HEK293 (cell line): ENCODE measurements around the gene PSMC4.

Source experiments
- CTCF ChIA-PET: fragments of 350-600 bp; formaldehyde crosslinking; extraction: SDS; loops from one replicate; lab custom pipeline; 2021; ENCODE audit warnings: antibody characterized with exemption; lab: Yijun Ruan, JAX
- POLR2A ChIA-PET: fragments of 300-600 bp; formaldehyde crosslinking; extraction: SDS; loops from one replicate; lab custom pipeline; 2020; ENCODE audit warnings: antibody characterized with exemption, inconsistent platforms; lab: Yijun Ruan, JAX
- H3K27ac ChIP-seq: fragments of 200-500 bp; sonication (Bioruptor generic); 2 replicates; pipeline ENCODE4 v1.5.1; 2014; ENCODE audit warnings: low read depth, low read length, control low read depth, inconsistent platforms; ENCODE audit errors: extremely low read depth
- H3K36me3 ChIP-seq, 2 experiments: fragments of 200-500 bp in 1 of 2; sonication (Bioruptor generic) in 1 of 2; 1 replicate in 1 of 2; 2 replicates in 1 of 2; pipeline ENCODE4 v1.5.1; 2014 to 2017; ENCODE audit warnings: inconsistent platforms in 2 of 2, low read length in 2 of 2; ENCODE audit not compliant: control insufficient read depth in 2 of 2, insufficient read depth in 1 of 2
- H3K4me1 ChIP-seq: fragments of 200-500 bp; sonication (Bioruptor generic); 2 replicates; pipeline ENCODE4 v1.5.1; 2014; ENCODE audit warnings: mild to moderate bottlenecking, low read length, inconsistent platforms; ENCODE audit not compliant: control insufficient read depth, insufficient read depth
- H3K4me3 ChIP-seq: 2 replicates; pipeline ENCODE4 v1.5.1; 2011; ENCODE audit warnings: low read depth, mild to moderate bottlenecking, control low read depth, low read length, moderate library complexity
- H3K9me3 ChIP-seq: fragments of 200-500 bp; sonication (Bioruptor generic); 2 replicates; pipeline ENCODE4 v1.5.1; 2014; ENCODE audit warnings: low read depth, low read length, inconsistent platforms; ENCODE audit not compliant: control insufficient read depth, insufficient read depth
- GFI1B ChIP-seq: fragments of 450-650 bp; formaldehyde crosslinking; IDR thresholded peaks from 2 replicates; pipeline ENCODE4 v1.5.1; 2016; ENCODE audit warnings: missing biosample characterization, missing genetic modification characterization
- SCRT2 ChIP-seq: fragments of 450-650 bp; formaldehyde crosslinking; IDR thresholded peaks from 2 replicates; pipeline ENCODE4 v1.5.1; 2016; ENCODE audit warnings: missing biosample characterization, missing genetic modification characterization
- ZFP41 ChIP-seq: fragments of 450-650 bp; formaldehyde crosslinking; IDR thresholded peaks from 2 replicates; pipeline ENCODE4 v1.5.1; 2016; ENCODE audit warnings: missing biosample characterization, missing genetic modification characterization, borderline replicate concordance
- ZNF146 ChIP-seq: fragments of 450-650 bp; formaldehyde crosslinking; IDR thresholded peaks from 2 replicates; pipeline ENCODE4 v1.5.1; 2016; ENCODE audit warnings: missing biosample characterization, missing genetic modification characterization
- ZNF223 ChIP-seq: fragments of 450-650 bp; formaldehyde crosslinking; IDR thresholded peaks from 2 replicates; pipeline ENCODE4 v1.5.1; 2016; ENCODE audit warnings: missing biosample characterization, missing genetic modification characterization
- ZNF248 ChIP-seq: fragments of 450-650 bp; formaldehyde crosslinking; IDR thresholded peaks from 2 replicates; pipeline ENCODE4 v1.5.1; 2017; ENCODE audit warnings: missing biosample characterization, missing genetic modification characterization
- ZNF274 ChIP-seq, 2 experiments: fragments of 200-500 bp in 1 of 2; fragments of 450-650 bp in 1 of 2; sonication (Bioruptor generic) in 1 of 2; formaldehyde crosslinking in 1 of 2; IDR thresholded peaks; 2 replicates each; pipeline versions ENCODE4 v1.5.1 to v1.6.1; 2014 to 2016; ENCODE audit warnings: borderline replicate concordance in 1 of 2, inconsistent platforms in 1 of 2, low read length in 1 of 2, missing biosample characterization in 1 of 2, missing genetic modification characterization in 1 of 2
- ZNF311 ChIP-seq: fragments of 450-650 bp; formaldehyde crosslinking; IDR thresholded peaks from 2 replicates; pipeline ENCODE4 v1.5.1; 2017; ENCODE audit warnings: missing biosample characterization, missing genetic modification characterization, borderline replicate concordance
- ZNF423 ChIP-seq: fragments of 450-650 bp; formaldehyde crosslinking; IDR thresholded peaks from 2 replicates; pipeline ENCODE4 v1.5.1; 2016; ENCODE audit warnings: missing biosample characterization, missing genetic modification characterization
- TF ChIP-seq, protein P1 (sequence below): fragments of 450-650 bp; formaldehyde crosslinking; IDR thresholded peaks from 2 replicates; pipeline ENCODE4 v1.5.1; 2016; ENCODE audit warnings: missing biosample characterization, missing genetic modification characterization
- TF ChIP-seq, protein P2 (sequence below): fragments of 450-650 bp; formaldehyde crosslinking; IDR thresholded peaks from 2 replicates; pipeline ENCODE4 v1.5.1; 2016; ENCODE audit warnings: missing biosample characterization, missing genetic modification characterization
- TF ChIP-seq, protein P3 (sequence below): fragments of 450-650 bp; formaldehyde crosslinking; IDR thresholded peaks from 2 replicates; pipeline ENCODE4 v1.5.1; 2016; ENCODE audit warnings: missing biosample characterization, missing genetic modification characterization, borderline replicate concordance
- TF ChIP-seq, protein P4 (sequence below): fragments of 450-650 bp; formaldehyde crosslinking; IDR thresholded peaks from 2 replicates; pipeline ENCODE4 v1.5.1; 2017; ENCODE audit warnings: missing biosample characterization, missing genetic modification characterization
- TF ChIP-seq, protein P5 (sequence below): fragments of 450-650 bp; formaldehyde crosslinking; IDR thresholded peaks from 2 replicates; pipeline ENCODE4 v1.5.1; 2016; ENCODE audit warnings: missing biosample characterization, missing genetic modification characterization, borderline replicate concordance

The PSMC4 gene

DNA sequence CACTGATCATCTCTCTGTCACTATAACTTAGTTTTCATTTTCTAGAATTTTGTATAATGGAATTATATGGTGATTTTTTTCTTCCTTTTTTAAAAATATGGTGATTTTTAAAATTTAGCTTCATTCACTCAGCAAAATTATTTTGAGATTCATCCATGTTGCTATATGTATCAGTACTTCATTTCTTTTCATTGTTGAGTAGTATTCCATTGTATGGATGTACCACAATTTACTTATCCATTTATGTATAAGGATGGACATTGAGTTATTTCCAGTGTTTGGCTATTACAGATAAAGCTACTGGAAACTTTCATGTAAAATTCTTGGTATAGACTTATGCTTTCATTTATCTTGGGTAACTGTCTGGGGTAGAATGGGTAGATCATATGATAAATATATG lies 38.7 kb downstream of the PSMC4 start (continued):
- TF ChIP-seq, protein P1, sequence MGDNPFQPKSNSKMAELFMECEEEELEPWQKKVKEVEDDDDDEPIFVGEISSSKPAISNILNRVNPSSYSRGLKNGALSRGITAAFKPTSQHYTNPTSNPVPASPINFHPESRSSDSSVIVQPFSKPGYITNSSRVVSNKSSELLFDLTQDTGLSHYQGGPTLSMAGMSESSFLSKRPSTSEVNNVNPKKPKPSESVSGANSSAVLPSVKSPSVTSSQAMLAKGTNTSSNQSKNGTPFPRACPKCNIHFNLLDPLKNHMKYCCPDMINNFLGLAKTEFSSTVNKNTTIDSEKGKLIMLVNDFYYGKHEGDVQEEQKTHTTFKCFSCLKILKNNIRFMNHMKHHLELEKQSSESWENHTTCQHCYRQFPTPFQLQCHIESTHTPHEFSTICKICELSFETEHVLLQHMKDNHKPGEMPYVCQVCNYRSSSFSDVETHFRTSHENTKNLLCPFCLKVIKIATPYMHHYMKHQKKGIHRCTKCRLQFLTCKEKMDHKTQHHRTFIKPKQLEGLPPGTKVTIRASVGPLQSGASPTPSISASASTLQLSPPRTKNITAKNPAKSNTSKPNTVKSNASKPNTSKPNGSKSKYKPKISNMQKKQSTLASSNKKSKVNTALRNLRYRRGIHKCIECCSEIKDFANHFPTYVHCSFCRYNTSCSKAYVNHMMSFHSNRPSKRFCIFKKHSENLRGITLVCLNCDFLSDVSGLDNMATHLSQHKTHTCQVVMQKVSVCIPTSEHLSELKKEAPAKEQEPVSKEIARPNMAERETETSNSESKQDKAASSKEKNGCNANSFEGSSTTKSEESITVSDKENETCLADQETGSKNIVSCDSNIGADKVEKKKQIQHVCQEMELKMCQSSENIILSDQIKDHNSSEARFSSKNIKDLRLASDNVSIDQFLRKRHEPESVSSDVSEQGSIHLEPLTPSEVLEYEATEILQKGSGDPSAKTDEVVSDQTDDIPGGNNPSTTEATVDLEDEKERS (tag by site-specific recombination), result peak; percentile 8; the same call in 1 of the 2 replicates
- no peak for TF ChIP-seq SCRT2 (tag by site-specific recombination)
- peak; percentile 95 for TF ChIP-seq ZNF146 (tag by site-specific recombination)
- TF ChIP-seq ZNF311 (tag by site-specific recombination), result no peak
- TF ChIP-seq, protein P2, sequence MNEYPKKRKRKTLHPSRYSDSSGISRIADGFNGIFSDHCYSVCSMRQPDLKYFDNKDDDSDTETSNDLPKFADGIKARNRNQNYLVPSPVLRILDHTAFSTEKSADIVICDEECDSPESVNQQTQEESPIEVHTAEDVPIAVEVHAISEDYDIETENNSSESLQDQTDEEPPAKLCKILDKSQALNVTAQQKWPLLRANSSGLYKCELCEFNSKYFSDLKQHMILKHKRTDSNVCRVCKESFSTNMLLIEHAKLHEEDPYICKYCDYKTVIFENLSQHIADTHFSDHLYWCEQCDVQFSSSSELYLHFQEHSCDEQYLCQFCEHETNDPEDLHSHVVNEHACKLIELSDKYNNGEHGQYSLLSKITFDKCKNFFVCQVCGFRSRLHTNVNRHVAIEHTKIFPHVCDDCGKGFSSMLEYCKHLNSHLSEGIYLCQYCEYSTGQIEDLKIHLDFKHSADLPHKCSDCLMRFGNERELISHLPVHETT (tag by site-specific recombination), result no peak
- no peak for TF ChIP-seq ZNF423
- TF ChIP-seq, protein P3, sequence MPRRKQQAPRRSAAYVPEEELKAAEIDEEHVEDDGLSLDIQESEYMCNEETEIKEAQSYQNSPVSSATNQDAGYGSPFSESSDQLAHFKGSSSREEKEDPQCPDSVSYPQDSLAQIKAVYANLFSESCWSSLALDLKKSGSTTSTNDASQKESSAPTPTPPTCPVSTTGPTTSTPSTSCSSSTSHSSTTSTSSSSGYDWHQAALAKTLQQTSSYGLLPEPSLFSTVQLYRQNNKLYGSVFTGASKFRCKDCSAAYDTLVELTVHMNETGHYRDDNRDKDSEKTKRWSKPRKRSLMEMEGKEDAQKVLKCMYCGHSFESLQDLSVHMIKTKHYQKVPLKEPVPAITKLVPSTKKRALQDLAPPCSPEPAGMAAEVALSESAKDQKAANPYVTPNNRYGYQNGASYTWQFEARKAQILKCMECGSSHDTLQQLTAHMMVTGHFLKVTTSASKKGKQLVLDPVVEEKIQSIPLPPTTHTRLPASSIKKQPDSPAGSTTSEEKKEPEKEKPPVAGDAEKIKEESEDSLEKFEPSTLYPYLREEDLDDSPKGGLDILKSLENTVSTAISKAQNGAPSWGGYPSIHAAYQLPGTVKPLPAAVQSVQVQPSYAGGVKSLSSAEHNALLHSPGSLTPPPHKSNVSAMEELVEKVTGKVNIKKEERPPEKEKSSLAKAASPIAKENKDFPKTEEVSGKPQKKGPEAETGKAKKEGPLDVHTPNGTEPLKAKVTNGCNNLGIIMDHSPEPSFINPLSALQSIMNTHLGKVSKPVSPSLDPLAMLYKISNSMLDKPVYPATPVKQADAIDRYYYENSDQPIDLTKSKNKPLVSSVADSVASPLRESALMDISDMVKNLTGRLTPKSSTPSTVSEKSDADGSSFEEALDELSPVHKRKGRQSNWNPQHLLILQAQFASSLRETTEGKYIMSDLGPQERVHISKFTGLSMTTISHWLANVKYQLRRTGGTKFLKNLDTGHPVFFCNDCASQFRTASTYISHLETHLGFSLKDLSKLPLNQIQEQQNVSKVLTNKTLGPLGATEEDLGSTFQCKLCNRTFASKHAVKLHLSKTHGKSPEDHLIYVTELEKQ (tag by site-specific recombination), result no peak
- no peak for TF ChIP-seq ZFP41
- no peak for TF ChIP-seq ZNF248 (tag by site-specific recombination)

DNA sequence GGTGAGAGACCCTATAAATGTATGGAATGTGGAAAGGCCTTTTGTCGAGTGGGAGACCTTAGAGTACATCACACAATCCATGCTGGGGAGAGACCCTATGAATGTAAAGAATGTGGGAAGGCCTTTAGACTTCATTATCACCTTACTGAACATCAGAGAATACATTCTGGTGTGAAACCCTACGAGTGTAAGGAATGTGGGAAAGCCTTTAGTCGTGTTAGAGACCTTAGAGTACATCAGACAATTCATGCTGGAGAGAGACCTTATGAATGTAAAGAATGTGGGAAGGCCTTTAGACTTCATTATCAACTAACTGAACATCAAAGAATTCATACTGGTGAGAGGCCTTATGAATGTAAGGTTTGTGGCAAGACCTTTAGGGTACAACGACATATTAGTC lies 43.0 kb downstream of the PSMC4 start:
- POLR2A ChIA-PET, result no interaction called here
- Histone ChIP-seq H3K9me3 (peaks cover 62% of the 10 kb centered on the region), H3K4me3 (no peak overlapping the region), H3K4me1 (no peaks in the 10 kb centered on the region), H3K27ac (no peak overlapping the region), H3K36me3 (peaks cover 51 to 53% of the 10 kb centered on the region in 2 experiments)
- CTCF ChIA-PET, result no interaction called here
- TF ChIP-seq ZNF223 (no peak), ZNF274 (IDR thresholded peaks at IDR 0.05; ENCODE audit: low read length) (peak; percentile 62), ZNF274 (tag by site-specific recombination; IDR thresholded peaks at IDR 0.05; ENCODE audit: borderline replicate concordance) (peak; percentile 79), GFI1B (tag by site-specific recombination) (no peak)
- TF ChIP-seq, protein P4, sequence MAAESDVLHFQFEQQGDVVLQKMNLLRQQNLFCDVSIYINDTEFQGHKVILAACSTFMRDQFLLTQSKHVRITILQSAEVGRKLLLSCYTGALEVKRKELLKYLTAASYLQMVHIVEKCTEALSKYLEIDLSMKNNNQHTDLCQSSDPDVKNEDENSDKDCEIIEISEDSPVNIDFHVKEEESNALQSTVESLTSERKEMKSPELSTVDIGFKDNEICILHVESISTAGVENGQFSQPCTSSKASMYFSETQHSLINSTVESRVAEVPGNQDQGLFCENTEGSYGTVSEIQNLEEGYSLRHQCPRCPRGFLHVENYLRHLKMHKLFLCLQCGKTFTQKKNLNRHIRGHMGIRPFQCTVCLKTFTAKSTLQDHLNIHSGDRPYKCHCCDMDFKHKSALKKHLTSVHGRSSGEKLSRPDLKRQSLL (tag by site-specific recombination), result no peak
- TF ChIP-seq, protein P5, sequence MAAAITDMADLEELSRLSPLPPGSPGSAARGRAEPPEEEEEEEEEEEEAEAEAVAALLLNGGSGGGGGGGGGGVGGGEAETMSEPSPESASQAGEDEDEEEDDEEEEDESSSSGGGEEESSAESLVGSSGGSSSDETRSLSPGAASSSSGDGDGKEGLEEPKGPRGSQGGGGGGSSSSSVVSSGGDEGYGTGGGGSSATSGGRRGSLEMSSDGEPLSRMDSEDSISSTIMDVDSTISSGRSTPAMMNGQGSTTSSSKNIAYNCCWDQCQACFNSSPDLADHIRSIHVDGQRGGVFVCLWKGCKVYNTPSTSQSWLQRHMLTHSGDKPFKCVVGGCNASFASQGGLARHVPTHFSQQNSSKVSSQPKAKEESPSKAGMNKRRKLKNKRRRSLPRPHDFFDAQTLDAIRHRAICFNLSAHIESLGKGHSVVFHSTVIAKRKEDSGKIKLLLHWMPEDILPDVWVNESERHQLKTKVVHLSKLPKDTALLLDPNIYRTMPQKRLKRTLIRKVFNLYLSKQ (tag by site-specific recombination), result no peak
